ENCODE measurements around the gene AZI2. TPM values are rescaled to one million over a fixed set of nuclear protein-coding genes. Genes with fewer than 3 reads are reported as not detected.

Gene AZI2
- total RNA-seq, 1 experiment from 2014 or later, result 31.3 TPM

- ChIA-PET POLR2A (no interaction called here), CTCF (interaction anchor here (0.7 kb wide), 1 partner anchor 11 kb away, joined by 3 read pairs; no protein-coding TSS in a partner anchor)
- Mint-ChIP-seq H3K9me3 (no peaks in the 10 kb centered on the region), H3K36me3 (no peaks in the 10 kb centered on the region; the same call in 1 of the 2 replicates), H3K4me1 (peaks cover 9% of the 10 kb centered on the region), H3K27me3 (ENCODE audit: low read depth) (no peaks in the 10 kb centered on the region), H3K4me3 (no peak overlapping the region), H3K27ac (no peak overlapping the region)
- TF ChIP-seq CTCF (IDR thresholded peaks at IDR 0.05), result no peak
- no peak for TF ChIP-seq PRDM15 (CRISPR knock-in tag; IDR thresholded peaks at IDR 0.05)
- TF ChIP-seq ZNF532 (CRISPR knock-in tag; IDR thresholded peaks at IDR 0.05; ENCODE audit: borderline replicate concordance), result no peak
- TF ChIP-seq ZNF138 (CRISPR knock-in tag; conservative IDR thresholded peaks at IDR 0.05), result no peak
- no peak for TF ChIP-seq USF2 (CRISPR knock-in tag; IDR thresholded peaks at IDR 0.05)
- no peak for ATAC-seq
- DNase-seq (ENCODE audit: low spot score), result no peak
These were observed 32.4 kb downstream of the AZI2 start for GRCh38 chr3:28316226-28316625.

GRCh38 chr3:28315711-28316110, 32.9 kb downstream of the AZI2 start:
- Mint-ChIP-seq H3K27me3 (ENCODE audit: low read depth) (no peaks in the 10 kb centered on the region), H3K4me3 (no peak overlapping the region), H3K9me3 (no peaks in the 10 kb centered on the region), H3K36me3 (no peaks in the 10 kb centered on the region; the same call in 1 of the 2 replicates), H3K27ac (no peak overlapping the region), H3K4me1 (peaks cover 6% of the 10 kb centered on the region)
- DNase-seq (ENCODE audit: low spot score), result no peak
- ATAC-seq, result no peak
- ChIA-PET POLR2A (no interaction called here), CTCF (interaction anchor here (0.7 kb wide), 1 partner anchor 11 kb away, joined by 3 read pairs; no protein-coding TSS in a partner anchor)
- TF ChIP-seq EMX1 (CRISPR knock-in tag; IDR thresholded peaks at IDR 0.05), result no peak
- TF ChIP-seq TEAD1 (CRISPR knock-in tag; IDR thresholded peaks at IDR 0.05), result no peak
- TF ChIP-seq USF2 (CRISPR knock-in tag; IDR thresholded peaks at IDR 0.05), result no peak
- TF ChIP-seq ZNF281 (CRISPR knock-in tag; IDR thresholded peaks at IDR 0.05), result no peak
- TF ChIP-seq SMAD3 (CRISPR knock-in tag; IDR thresholded peaks at IDR 0.05; ENCODE audit: borderline replicate concordance), result no peak
- no peak for TF ChIP-seq PREB (CRISPR knock-in tag; IDR thresholded peaks at IDR 0.05; ENCODE audit: borderline replicate concordance)
- TF ChIP-seq OVOL2 (CRISPR knock-in tag; IDR thresholded peaks at IDR 0.05; ENCODE audit: borderline replicate concordance), result no peak
- TF ChIP-seq IRF1 (CRISPR knock-in tag; IDR thresholded peaks at IDR 0.05), result no peak
